ENCODE measurements around the gene C5. TPM values are rescaled to one million over a fixed set of nuclear protein-coding genes. Genes with fewer than 3 reads are reported as not detected.

C5 gene
- total RNA-seq, 1 donor from 2014 or later, result 0.63 TPM

DNA sequence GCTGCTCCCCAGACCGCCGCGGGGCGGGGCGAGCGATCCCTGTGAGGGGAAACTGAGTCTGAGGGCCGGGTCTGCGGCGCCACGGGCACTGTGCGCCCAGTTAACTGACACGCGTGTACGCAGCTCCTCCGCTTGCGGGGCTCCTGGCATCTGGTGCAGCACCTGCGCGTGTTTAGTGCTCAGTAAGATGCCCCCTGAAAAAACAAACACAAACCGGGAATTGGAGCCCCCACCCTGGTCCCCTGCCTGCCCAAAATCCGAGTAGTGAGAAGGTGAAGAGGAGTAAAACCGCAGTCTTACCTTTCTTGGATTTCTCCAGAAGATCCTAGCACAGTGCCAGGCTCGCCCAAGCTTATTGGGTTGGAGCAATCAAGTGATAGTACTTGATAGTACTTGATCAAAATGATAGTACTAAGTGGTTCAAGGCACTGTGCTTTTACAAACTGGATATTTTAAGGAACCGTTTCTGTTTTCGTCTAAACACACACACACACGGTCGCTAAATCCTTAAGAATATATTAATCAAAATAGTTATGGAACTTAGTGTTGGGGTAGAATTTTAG, 120.8 kb downstream of the C5 start:
- no peak for TF ChIP-seq CTCF (IDR thresholded peaks at IDR 0.05; ENCODE audit: insufficient read depth, low read length, poor library complexity, severe bottlenecking)
- Histone ChIP-seq H3K27me3 (ENCODE audit: control insufficient read depth, insufficient read depth, low read length) (no peaks in the 10 kb centered on the region), H3K36me3 (ENCODE audit: control insufficient read depth, insufficient read depth, low read length) (no peaks in the 10 kb centered on the region), H3K4me3 (ENCODE audit: low read depth, low read length) (peak overlapping the region; percentile 45)
- no peak for DNase-seq (ENCODE audit: low read depth)

DNA sequence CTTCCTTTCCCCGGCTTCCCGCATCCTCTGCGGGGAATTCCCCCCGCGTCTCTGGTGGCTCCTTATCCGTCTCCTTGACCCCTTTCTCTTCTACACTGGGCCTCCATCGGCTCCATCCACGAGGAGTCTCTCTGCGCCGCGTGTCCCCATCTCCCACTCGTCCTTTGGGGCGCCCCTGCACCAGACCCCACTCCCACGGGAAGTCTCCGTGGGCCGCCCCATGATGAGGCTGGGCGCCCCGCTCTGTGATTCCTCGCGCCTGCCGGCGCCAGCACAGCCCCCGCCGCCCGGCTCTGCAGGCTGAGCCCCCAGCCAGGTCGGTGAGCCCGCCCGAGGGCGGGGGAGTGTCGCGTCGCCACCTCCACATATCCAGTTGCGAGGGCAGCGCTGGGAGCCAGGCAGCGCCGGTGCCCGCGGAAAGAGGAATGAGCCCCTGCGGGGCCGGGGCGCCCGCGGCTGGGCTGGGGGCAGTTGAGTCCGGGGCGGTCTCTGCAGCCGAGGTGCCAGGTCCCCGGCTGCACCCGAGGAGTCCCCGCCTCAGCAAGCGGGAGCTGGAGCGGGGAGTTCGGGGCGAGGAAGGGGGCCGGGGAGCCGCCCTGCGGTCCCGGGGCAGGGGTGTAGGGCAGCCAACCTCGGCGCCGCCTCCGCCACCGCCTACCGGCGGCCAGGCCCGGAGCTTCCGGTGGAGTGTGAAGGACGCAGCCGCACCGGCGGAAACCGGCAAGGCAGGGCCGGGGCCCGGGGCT, 121.4 kb downstream of the C5 start:
- no peak for DNase-seq (ENCODE audit: low read depth)
- Histone ChIP-seq H3K36me3 (ENCODE audit: control insufficient read depth, insufficient read depth, low read length) (no peaks in the 10 kb centered on the region), H3K4me3 (ENCODE audit: low read depth, low read length) (peak overlapping the region; percentile 45), H3K27me3 (ENCODE audit: control insufficient read depth, insufficient read depth, low read length) (no peaks in the 10 kb centered on the region)
- no peak for TF ChIP-seq CTCF (IDR thresholded peaks at IDR 0.05; ENCODE audit: insufficient read depth, low read length, poor library complexity, severe bottlenecking)

GRCh38 chr9:120928015-120928482, 122.0 kb downstream of the C5 start:
- Histone ChIP-seq H3K27me3 (ENCODE audit: control insufficient read depth, insufficient read depth, low read length) (no peaks in the 10 kb centered on the region), H3K36me3 (ENCODE audit: control insufficient read depth, insufficient read depth, low read length) (no peaks in the 10 kb centered on the region), H3K4me3 (ENCODE audit: low read depth, low read length) (peak overlapping the region; percentile 45)
- no peak for DNase-seq (ENCODE audit: low read depth)
- TF ChIP-seq CTCF (IDR thresholded peaks at IDR 0.05; ENCODE audit: insufficient read depth, low read length, poor library complexity, severe bottlenecking), result no peak

DNA sequence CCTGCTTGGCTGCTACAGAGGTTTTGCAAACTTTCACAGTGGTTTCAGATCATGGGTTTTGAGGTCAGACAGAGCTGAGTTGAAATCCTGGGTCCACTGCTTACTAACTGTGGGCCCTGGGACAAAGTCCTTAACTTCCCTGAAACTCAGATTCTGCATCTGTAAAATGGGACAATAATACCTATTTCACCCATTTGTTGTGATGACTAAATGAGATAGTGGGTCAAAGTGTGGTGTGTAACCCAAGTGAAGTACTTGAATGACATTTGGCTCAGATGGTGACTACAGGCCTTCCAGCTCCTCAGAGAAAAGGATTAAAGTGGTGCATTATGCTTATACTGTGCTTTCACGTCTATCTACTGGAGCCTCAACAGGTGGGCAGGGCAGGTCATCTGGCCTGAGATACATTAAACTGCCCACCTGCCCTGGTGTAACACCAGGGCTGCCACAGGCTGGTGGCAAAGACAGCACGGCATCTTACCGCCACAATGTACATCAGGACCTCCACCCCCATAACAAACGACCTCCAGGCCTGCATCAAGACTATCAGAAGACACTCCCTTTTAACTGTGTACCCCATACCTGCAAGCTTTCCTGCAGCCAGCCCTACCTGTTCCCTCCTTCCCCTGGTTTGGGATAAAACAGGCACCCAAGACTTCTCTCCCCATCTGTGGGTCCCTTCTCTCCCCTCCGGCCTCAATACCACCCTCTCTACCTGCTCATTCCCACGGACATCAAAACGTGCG, 122.6 kb downstream of the C5 start:
- Histone ChIP-seq H3K36me3 (ENCODE audit: control insufficient read depth, insufficient read depth, low read length) (no peaks in the 10 kb centered on the region), H3K27me3 (ENCODE audit: control insufficient read depth, insufficient read depth, low read length) (no peaks in the 10 kb centered on the region), H3K4me3 (ENCODE audit: low read depth, low read length) (no peak overlapping the region)
- TF ChIP-seq CTCF (IDR thresholded peaks at IDR 0.05; ENCODE audit: insufficient read depth, low read length, poor library complexity, severe bottlenecking), result no peak
- DNase-seq (ENCODE audit: low read depth), result no peak

GRCh38 chr9:120926397-120926928, 123.6 kb downstream of the C5 start, which contains the start of gene TRAF1:
TSS of gene TRAF1 (minus strand) at chr9:120926796. CDS start at chr9:120926075, 721 bp downstream.
- DNase-seq (ENCODE audit: low read depth), result no peak
- TF ChIP-seq CTCF (IDR thresholded peaks at IDR 0.05; ENCODE audit: insufficient read depth, low read length, poor library complexity, severe bottlenecking), result no peak
- H3K4me3 ChIP-seq (ENCODE audit: low read depth, low read length), result no peak within 1 kb of the TSS
- no peaks in the 10 kb centered on the region for H3K36me3 ChIP-seq (ENCODE audit: control insufficient read depth, insufficient read depth, low read length)
- H3K27me3 ChIP-seq (ENCODE audit: control insufficient read depth, insufficient read depth, low read length), result no peaks in the 10 kb centered on the region
